ENCODE measurements around the gene ABCG5. TPM values are rescaled to one million over a fixed set of nuclear protein-coding genes. Genes with fewer than 3 reads are reported as not detected.

ABCG5 gene
- total RNA-seq, 1 donor from 2014 or later = not detected

DNA sequence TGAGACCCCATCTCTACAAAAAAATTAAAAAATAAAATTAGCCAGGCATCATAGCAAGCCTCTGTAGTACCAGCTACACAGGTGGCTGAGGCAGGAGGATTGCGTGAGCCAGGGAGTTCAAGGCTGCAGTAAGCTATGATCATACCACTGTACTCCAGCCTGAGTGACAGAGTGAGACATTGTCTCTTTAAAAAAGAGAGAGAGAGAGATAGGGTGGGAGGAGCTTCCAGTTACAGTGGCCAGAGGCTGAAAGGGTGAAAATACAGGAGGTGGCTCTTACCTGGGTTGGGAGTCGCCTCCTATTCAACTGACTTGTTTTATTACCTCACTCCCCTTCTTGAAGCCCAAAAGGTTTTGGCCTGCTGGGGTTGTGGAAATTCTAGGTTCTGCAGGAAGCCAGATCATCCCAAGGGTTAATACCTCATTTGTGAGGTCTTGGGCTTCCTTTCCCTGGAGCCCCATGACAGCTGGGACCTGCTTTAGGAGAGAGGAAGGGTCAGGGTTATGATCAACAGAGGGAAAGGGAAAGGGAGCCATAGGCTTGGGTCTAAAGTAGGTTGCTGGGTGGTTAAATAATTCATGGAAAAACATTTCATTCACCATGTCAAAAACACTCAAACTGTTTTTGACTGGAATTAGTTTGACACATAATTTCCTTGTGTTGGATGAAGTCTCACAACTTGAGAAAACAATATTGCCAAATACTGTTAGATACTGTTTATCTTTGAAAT lies 47.4 kb downstream of the ABCG5 start:
- DNase-seq = no peak
- Mint-ChIP-seq H3K27me3 (ENCODE audit: unreplicated experiment) (peaks cover 2% of the 10 kb centered on the region), H3K27ac (ENCODE audit: unreplicated experiment) (no peak overlapping the region), H3K4me1 (ENCODE audit: low read depth, unreplicated experiment) (no peaks in the 10 kb centered on the region), H3K36me3 (ENCODE audit: unreplicated experiment) (no peaks in the 10 kb centered on the region), H3K4me3 (ENCODE audit: unreplicated experiment) (no peak overlapping the region), H3K9me3 (ENCODE audit: unreplicated experiment) (no peaks in the 10 kb centered on the region)
- TF ChIP-seq, protein P1, sequence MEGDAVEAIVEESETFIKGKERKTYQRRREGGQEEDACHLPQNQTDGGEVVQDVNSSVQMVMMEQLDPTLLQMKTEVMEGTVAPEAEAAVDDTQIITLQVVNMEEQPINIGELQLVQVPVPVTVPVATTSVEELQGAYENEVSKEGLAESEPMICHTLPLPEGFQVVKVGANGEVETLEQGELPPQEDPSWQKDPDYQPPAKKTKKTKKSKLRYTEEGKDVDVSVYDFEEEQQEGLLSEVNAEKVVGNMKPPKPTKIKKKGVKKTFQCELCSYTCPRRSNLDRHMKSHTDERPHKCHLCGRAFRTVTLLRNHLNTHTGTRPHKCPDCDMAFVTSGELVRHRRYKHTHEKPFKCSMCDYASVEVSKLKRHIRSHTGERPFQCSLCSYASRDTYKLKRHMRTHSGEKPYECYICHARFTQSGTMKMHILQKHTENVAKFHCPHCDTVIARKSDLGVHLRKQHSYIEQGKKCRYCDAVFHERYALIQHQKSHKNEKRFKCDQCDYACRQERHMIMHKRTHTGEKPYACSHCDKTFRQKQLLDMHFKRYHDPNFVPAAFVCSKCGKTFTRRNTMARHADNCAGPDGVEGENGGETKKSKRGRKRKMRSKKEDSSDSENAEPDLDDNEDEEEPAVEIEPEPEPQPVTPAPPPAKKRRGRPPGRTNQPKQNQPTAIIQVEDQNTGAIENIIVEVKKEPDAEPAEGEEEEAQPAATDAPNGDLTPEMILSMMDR (IDR thresholded peaks at IDR 0.05; ENCODE audit: partially characterized antibody, unreplicated experiment) = no peak

DNA sequence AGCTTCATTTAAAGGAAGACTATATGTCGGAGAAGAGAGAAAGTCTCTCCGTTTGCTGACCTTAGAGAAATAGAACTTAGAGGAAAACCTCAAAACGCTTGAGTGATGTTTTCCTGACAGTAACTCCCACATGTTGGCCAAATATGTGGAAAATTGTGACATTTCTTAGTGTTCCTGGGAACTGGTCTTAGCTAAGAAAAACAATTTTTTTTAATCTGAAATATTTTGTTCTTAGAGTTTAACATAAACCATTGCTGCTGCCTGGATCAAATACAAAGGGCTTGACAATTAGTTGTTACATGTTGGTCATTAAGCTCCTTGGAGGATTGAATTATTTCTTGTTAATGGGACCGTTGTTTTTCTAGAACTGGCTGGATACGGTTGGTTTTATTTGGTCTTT lies 48.5 kb downstream of the ABCG5 start:
- Mint-ChIP-seq H3K4me1 (ENCODE audit: low read depth, unreplicated experiment) (no peaks in the 10 kb centered on the region), H3K4me3 (ENCODE audit: unreplicated experiment) (no peak overlapping the region), H3K36me3 (ENCODE audit: unreplicated experiment) (no peaks in the 10 kb centered on the region), H3K9me3 (ENCODE audit: unreplicated experiment) (no peaks in the 10 kb centered on the region), H3K27me3 (ENCODE audit: unreplicated experiment) (peaks cover 2% of the 10 kb centered on the region), H3K27ac (ENCODE audit: unreplicated experiment) (no peak overlapping the region)
- TF ChIP-seq, protein P1 (IDR thresholded peaks at IDR 0.05; ENCODE audit: partially characterized antibody, unreplicated experiment) = no peak
- DNase-seq = no peak

DNA sequence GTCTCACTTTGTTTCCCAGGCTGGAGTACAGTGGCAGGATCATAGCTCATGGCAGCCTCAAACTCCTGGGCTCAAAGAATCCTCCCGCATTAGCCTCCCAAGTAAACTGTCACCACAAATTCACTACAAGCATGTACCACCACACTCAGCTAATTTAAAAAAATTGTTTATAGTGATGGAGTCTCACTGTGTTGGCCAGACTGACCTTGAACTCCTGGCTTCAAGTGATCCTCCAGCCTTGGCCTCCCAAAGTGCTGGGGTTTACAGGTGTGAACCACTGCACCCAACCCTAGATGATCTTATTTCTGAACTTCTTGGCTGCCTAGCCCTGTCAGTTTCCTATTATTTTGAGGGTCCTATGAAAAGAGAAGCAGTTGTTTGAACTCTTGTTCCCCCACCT lies 50.0 kb downstream of the ABCG5 start:
- Mint-ChIP-seq H3K4me3 (ENCODE audit: unreplicated experiment) (no peak overlapping the region), H3K36me3 (ENCODE audit: unreplicated experiment) (no peaks in the 10 kb centered on the region), H3K27me3 (ENCODE audit: unreplicated experiment) (peaks cover 2% of the 10 kb centered on the region), H3K4me1 (ENCODE audit: low read depth, unreplicated experiment) (no peaks in the 10 kb centered on the region), H3K27ac (ENCODE audit: unreplicated experiment) (no peak overlapping the region), H3K9me3 (ENCODE audit: unreplicated experiment) (no peaks in the 10 kb centered on the region)
- no peak for DNase-seq
- TF ChIP-seq, protein P1 (IDR thresholded peaks at IDR 0.05; ENCODE audit: partially characterized antibody, unreplicated experiment) = no peak

DNA sequence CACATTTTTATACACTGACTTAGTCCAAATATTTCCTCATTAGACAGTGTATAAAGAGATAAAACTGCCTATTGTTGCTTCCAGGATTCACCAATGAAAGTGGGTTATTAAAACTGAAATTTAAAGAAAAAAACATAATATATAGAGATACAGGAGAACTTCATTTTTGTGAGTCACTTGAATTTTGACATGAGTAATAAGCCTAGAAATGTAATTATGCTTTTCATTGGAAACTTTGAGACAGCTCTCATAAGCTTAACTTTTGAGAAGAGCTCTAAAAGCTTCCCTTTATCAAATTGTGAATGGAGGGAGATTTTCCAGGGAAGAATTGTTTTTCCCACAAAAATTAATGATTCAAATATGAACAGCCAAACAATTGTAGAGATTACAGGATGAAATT lies 50.7 kb downstream of the ABCG5 start:
- TF ChIP-seq, protein P1 (IDR thresholded peaks at IDR 0.05; ENCODE audit: partially characterized antibody, unreplicated experiment) = no peak
- Mint-ChIP-seq H3K4me1 (ENCODE audit: low read depth, unreplicated experiment) (no peaks in the 10 kb centered on the region), H3K36me3 (ENCODE audit: unreplicated experiment) (no peaks in the 10 kb centered on the region), H3K4me3 (ENCODE audit: unreplicated experiment) (no peak overlapping the region), H3K27ac (ENCODE audit: unreplicated experiment) (no peak overlapping the region), H3K27me3 (ENCODE audit: unreplicated experiment) (peaks cover 2% of the 10 kb centered on the region), H3K9me3 (ENCODE audit: unreplicated experiment) (no peaks in the 10 kb centered on the region)
- DNase-seq = no peak

DNA sequence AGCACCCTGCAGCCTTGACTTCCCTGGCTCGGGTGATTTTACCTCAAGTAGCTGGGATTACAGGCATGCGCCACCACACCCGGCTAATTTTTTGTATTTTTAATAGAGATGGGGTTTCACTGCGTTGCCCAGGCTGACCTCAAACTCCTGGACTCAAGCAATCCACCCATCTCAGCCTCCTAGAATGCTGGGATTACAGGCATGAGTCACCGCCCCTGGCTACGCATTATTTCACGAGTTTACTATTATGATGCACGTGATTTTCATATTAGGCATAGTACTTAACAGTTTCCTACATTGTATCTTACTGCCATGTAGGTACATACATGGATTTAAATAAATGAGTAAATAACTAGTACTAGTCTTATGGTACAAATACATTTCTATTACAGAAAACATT lies 60.4 kb downstream of the ABCG5 start:
- no peak for DNase-seq
- no peak overlapping the region for H3K4me3 Mint-ChIP-seq (ENCODE audit: unreplicated experiment)
- TF ChIP-seq, protein P1 (IDR thresholded peaks at IDR 0.05; ENCODE audit: partially characterized antibody, unreplicated experiment) = no peak
- H3K4me1 Mint-ChIP-seq (ENCODE audit: low read depth, unreplicated experiment) = peaks cover 5% of the 10 kb centered on the region
- no peaks in the 10 kb centered on the region for H3K36me3 Mint-ChIP-seq (ENCODE audit: unreplicated experiment)
- H3K27ac Mint-ChIP-seq (ENCODE audit: unreplicated experiment) = no peak overlapping the region
- no peaks in the 10 kb centered on the region for H3K27me3 Mint-ChIP-seq (ENCODE audit: unreplicated experiment)
- no peaks in the 10 kb centered on the region for H3K9me3 Mint-ChIP-seq (ENCODE audit: unreplicated experiment)

Measured in glutamatergic neuron (in vitro differentiated cells).